Measurements from ENCODE around the gene DPP6.
"Not testable (repeated sequence)": the region's sequence is repeated elsewhere in the genome, so short reads cannot be mapped to it uniquely, and the experiment has no call there.

The DPP6 gene

DNA sequence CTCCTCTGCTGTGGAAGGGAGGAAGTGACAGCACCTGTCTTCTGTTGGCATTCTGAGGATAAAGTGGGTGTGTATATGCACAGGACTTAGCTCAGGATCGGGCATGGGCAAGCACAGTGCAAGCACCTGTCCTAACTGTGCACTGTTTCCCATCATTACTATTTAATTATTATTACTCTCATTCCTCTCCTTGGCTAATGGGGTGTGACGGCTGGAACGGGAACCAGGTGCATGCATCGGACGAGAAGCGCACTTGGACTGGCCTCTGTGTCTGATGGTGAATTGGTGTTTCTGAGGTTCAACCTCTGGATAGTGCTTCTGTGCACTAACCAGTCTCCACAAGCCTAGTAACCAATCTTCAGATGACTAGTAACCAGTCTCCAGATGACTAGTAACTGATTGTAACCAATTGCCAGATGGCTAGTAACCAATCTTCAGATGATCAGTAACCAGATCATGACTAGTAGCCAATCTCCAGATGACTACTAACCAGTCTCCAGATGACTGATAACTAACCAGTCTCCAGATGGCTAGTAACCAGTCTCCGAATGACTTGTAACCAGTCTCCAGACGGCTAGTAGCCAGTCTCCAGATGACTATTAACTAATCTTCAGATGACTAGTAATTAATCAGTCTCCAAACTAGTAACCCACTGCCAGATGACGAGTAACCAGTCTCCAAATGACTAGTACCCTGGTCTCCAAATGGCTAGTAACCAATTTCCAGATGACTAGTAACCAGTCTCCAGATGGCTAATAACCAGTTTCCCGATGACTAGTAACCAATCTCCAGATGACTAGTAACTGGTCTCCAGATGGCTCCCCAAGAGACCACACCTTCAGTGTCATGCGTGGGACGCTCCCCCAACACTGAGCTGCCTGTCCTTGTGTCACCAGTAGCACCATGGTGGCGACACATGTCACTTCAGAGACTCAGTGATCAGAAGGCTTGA is 864.9 kb downstream of the DPP6 start:
- DNase-seq, result no peak

DNA sequence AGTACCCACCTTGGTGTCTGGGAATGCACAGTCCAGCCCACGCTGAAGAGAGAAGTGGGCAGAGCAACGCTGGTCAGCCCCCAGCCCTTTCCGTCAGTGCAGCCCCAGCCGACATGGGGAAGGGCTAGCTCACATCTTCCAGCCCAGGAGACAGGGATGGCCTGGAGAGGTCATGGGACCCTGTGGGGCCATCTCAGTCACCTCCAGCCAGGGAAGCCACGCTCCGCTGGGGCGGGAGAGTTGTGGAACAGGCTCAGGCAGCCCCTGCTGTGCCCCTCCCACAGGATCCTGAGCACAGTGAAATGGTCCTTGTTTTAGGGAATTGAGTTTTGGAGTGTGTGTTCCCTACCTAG is 865.6 kb downstream of the DPP6 start:
- no peak for DNase-seq

DNA sequence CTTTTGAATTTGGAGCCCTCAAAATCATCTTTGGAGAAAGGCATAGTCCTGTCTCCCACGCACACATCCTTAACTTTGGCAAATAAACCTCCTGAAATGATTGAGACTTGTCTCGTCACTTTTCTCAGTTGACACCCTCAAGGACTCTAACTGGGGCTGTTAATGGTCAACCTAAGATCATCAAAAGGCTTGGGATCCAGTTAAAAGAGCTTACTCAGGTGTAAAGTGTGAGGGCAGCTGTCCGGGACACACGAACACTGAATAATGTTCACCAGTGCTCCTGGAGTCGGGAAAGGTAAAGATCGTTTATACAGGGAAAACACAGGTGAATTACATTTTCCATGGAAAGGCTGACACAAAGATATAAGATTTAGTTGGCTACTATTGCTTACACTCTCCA is 866.1 kb downstream of the DPP6 start:
- no peak for DNase-seq

DNA sequence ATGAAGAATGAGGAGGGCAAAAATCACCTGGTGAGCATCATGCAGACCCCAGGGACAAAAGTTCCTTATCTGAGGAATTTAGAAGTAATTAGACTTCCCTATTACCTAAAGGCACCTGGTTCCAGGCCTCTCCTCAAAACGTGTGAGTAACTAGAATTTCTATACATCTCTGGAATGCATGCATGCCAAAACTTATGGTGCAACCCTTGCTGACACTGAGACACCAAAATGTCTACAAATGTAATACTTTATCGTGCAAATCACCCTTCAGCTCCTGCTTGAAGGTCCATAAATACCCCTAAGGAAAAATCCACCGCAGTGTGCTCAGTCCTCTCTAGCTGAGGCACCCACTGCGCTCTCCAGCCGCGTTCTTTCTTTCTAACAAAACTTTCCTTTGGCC is 866.5 kb downstream of the DPP6 start:
- DNase-seq, result no peak

DNA sequence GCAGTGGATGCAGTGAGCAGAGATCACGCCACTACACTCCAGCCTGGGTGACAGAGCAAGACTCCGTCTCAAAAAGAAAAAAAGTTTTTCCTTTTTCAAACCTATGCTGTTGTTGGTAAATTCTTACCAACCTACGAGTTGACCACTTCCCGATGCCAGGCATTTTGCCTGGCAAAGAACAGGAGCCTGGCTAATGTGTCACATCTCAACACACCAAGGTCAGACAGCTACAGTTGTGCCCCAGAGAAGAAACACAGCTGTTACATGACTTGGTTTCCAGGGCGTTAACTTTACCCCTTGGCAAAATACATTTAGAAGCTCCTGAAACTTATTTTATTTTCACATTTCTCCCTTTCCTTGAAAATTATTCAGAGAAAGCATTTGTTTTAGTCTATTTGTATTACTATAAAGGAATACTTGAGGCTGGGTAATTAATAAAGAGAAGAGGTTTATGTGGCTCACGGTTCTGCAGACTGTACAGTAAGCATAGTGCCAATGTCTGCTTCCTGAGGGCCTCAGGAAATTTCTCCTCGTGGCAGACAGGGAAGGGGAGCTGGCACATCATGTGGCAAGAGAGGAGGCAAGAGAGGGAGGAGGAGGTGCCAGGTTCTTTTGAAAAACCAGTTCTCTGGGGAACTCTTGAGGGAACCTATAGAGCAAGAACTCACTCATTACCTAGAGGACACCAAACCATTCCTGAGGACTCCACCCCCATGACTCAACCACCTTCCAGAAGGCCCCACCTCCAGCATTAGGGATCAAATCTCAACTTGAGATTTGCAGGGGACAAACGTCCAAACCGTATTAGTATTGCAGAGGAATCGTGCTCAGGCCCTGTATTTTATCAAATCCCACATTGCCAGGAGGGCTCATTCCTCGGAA is 867.4 kb downstream of the DPP6 start:
- DNase-seq, result no peak

DNA sequence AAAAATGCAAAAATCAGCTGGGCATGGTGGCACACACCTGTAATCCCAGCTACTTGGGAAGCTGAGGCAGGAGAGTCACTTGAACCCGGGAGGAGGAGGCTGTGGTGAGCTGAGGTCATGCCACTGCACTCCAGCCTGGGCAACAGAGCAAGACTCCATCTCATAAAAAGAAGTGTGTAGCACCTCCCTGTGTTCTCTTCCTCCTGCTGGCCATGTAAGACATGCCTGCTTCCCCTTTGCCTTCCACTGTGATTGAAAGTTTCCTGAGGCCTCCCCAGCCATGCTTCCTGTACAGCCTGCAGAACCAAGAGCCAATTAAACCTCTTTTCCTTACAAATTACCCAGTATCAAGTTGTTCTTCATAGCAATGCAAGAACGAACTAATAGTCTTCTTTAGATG is 870.3 kb downstream of the DPP6 start:
- not testable (repeated sequence) for DNase-seq

DNA sequence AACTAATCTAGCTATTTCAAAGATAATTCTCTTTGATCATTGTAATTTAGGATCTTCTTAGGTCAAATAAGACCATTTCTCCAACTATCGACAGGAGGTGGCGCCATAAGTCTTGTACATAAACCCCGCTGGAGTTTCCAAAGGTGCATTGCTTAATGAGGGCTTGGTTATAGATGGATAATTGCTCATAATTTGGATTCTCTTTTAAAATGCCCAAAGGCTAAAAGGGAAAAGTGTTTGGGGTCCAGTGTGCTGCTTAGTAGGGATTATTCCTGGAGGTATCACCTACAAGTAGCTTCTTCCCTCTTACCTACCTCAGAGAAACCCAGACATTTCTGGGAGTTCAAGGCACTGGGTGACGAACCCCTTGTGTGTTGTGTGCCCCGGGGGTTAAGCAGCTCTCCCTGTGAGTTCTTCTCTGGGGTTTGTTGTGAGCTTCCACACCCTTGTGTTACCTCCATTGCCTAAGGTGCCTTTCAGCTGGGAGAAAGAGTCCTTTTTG is 875.5 kb downstream of the DPP6 start:
- peak in 37 of 56 donors; percentile 9 to 91 (median 55) for DNase-seq

DNA sequence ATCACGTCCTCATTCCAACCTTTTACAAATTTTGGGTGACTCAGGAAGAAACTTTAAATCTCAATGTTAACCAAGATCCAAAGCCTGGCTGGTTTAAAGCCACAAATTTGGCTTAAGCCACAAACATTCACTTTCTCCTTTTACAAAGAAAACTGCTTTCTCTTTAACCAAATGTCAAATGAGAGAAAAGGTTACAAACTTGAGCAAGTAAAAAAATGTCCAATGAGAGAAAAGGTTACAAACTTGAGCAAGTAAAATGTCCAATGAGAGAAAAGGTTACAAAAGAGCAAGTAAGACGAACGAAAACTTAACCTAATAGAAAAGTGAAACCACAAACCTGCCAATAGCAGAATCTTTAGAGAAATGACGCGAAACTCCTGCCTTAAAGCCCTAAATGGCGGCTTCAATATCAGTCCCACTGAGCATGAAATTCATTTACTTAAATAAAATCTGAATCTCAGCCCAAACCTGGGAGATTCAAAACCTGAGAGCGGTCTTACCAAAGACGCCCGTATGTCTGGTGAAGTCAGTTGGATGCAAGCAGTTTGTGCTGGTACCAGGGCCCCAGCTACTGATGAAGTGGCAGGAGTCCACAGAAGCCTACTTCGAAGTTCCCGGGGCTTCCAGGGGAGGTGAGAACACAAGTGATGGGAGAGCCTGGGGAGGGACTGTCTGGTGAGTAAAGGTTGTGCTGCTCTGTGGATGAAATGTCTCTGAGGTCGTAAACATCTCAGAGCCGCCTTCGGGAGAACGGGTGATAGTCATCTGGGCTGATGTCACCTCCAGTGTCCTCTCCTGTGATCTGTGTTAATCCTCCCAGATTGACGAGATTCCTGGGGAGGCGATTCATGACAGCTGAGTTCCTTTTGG is 876.2 kb downstream of the DPP6 start:
- peak in 5 of 56 donors; percentile 13 to 25 (median 23) for DNase-seq

DNA sequence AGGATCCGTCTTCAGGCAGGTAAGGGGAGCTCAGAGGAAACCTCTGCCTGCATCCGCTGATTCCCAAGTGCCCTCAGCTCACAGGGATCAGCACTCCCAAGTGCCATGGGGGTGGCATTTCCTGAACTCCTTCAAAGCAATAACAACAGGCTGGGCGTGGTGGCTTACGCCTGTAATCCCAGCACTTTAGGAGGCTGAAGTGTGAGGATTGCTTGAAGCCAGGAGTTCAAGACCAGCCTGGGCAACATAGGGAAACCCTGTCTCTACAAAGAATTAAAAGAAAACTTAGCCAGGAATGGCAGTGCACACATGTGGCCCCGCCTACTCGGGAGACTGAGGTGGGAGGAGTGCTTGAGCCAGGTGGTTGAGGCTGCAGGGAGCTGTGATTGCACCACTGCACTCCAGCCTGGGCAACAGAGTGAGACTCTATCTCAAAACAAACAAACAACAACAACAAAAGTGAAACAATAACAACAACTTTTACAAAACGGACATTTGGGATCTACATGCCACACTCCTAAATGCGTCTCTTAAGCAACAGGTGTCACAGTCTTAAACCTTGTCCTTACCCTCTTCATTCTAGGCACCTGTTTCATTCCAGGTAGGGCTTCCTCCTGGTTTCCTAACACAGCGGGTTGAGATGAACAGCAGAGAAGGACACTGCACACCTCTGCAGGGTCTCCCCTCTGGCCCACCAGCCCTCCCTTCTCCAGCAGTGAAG is 877.0 kb downstream of the DPP6 start:
- DNase-seq, result no peak

DNA sequence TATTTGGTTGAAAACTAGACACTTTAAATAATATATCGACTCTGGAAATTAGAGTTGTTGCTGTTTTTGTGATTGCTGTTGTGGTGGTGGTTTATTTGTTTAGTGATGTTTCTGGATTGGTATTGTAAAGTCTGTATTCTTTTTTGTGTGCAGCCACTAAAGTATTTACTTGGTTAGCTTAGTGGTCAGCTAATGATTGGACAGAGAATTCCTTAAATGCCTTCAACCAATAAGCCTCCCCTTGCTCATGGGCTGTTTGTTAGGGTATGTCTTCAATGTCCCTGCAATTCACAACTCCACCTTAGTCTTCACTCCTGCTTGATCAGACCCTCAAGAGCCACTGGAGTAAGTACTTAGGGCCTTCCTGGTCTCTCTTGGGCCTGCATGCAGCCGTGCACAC is 879.7 kb downstream of the DPP6 start:
- no peak for DNase-seq

DNA sequence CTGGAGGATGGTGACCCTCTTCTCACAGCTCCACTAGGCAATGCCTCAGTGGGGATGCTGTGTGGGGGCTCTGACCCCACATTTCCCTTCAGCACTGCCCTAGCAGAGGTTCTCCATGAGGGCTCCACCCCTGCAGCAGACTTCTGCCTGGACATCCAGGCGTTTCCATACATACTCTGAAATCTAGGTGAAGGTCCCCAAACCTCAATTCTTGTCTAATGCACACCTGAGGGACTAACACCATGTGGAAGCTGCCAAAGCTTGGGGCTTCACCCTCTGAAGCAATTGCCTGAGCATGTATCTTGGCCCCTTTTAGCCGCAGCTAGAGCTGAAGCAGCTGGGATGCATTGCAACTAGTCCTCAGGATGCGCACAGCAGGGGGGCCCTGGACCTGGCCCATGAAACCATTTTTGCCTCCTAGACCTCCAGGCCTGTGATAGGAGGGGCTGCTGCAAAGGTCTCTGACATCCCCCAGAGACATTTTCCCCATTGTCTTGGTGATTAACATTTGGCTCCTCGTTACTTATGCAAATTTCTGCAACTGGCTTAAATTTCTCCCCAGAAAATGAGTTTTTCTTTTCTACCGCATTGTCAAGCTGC is 882.3 kb downstream of the DPP6 start:
- not testable (repeated sequence) for DNase-seq

DNA sequence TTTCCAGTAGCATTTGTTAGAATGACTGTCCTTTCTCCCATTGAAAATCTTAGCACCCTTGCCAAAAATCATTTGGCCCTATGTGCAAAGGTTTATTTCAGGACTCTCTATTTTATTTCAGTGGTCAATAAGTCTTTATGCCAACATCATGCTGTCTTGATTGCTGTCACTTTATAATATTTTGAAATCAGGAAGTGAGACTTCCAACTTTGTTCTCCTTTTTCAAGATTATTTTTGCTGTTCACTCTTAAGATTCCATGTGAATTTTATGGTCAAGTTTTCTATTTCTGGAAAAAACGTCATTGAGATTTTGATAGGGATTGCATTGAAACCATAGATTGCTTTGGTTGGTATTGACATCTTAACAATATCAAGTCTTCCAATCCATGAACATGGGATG is 885.6 kb downstream of the DPP6 start:
- DNase-seq, result no peak

DNA sequence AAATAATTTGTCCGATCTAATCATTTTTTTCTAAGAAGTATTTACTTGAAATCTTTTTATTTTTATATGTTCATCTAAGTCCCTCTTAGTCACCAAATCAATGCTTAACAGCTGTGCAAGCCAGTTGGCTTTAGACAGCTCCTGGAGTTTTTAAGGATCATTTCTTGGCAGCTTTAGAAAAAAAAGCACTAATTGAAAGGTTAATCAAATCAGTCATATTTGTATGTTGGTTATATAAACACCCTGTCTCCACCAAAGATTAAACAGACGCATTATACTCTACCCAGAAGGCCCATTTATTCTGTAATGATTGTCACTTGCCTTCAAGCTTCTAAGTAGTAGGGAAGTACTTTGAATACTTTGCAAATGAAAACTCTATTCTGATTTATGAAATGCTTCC is 890.5 kb downstream of the DPP6 start:
- DNase-seq, result no peak

All from amygdala (tissue), 56 donors.